ENCODE measurements around the gene RWDD1.

DNA sequence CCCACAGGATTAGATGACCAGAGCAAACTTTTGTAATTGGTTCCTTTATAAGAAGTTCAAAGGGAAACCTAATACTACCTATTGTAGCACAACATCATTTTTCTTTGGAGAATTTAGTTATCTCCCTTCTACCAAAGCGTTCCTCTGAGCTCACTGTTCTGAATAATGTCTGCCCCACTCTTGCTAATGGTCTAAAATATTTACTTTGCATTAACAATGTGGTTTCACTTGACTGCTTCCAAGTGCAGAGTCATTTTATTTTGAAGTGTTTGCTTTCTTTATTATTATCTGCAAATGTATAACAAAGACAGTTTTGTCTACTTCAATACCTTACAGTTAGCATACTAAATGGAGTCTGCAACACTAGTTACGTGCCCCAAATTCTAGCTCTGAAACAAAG, 40.9 kb upstream of the RWDD1 start:
- TF ChIP-seq POLR2AphosphoS5 (IDR thresholded peaks at IDR 0.05): no peak
- TF ChIP-seq, protein P1, sequence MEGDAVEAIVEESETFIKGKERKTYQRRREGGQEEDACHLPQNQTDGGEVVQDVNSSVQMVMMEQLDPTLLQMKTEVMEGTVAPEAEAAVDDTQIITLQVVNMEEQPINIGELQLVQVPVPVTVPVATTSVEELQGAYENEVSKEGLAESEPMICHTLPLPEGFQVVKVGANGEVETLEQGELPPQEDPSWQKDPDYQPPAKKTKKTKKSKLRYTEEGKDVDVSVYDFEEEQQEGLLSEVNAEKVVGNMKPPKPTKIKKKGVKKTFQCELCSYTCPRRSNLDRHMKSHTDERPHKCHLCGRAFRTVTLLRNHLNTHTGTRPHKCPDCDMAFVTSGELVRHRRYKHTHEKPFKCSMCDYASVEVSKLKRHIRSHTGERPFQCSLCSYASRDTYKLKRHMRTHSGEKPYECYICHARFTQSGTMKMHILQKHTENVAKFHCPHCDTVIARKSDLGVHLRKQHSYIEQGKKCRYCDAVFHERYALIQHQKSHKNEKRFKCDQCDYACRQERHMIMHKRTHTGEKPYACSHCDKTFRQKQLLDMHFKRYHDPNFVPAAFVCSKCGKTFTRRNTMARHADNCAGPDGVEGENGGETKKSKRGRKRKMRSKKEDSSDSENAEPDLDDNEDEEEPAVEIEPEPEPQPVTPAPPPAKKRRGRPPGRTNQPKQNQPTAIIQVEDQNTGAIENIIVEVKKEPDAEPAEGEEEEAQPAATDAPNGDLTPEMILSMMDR (IDR thresholded peaks at IDR 0.05): no peak
- no peak for TF ChIP-seq POLR2A (IDR thresholded peaks at IDR 0.05)
- TF ChIP-seq EP300 (IDR thresholded peaks at IDR 0.05): no peak
